Measurements from ENCODE around the gene GLIPR2.

Gene GLIPR2

DNA sequence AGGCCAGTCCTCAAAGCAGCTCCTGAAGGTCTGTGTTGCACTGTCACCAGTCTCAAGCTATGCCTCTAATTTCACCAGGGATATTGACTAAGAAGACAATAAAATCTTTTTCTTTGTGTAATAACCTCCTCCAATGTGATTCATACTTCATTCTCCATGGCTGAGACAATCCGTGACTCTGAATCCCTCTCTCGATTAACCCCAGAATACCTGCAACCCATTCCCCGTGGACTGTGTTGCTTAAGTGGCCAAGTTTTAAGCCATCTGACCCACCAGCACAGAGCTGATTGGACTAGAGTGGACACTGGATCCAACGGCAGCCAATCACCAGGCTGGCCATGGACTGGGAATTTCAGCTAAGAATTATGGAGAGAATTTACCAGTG, 27.2 kb downstream of the GLIPR2 start:
- TF ChIP-seq, protein P1, sequence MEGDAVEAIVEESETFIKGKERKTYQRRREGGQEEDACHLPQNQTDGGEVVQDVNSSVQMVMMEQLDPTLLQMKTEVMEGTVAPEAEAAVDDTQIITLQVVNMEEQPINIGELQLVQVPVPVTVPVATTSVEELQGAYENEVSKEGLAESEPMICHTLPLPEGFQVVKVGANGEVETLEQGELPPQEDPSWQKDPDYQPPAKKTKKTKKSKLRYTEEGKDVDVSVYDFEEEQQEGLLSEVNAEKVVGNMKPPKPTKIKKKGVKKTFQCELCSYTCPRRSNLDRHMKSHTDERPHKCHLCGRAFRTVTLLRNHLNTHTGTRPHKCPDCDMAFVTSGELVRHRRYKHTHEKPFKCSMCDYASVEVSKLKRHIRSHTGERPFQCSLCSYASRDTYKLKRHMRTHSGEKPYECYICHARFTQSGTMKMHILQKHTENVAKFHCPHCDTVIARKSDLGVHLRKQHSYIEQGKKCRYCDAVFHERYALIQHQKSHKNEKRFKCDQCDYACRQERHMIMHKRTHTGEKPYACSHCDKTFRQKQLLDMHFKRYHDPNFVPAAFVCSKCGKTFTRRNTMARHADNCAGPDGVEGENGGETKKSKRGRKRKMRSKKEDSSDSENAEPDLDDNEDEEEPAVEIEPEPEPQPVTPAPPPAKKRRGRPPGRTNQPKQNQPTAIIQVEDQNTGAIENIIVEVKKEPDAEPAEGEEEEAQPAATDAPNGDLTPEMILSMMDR (IDR thresholded peaks at IDR 0.05): no peak

DNA sequence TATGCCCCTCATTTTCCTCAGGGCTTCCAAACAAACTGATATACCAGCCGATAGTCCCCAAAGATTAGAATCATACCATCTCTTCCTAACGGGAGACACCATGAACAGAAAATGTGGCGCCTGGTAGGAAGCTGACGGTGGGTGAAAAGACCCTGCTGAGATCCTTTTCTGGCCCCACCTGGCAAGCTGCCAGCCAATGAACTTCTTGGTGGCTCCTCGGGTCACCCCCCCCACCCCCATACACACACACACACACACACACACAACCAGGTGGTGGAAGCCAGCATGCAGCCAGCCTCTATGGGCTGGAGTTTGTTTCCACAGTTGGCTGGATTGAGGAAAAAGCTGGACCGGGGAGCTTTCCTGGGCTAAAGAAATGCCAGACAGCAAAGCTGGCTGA, 27.8 kb downstream of the GLIPR2 start:
- TF ChIP-seq, protein P1 (IDR thresholded peaks at IDR 0.05): no peak

DNA sequence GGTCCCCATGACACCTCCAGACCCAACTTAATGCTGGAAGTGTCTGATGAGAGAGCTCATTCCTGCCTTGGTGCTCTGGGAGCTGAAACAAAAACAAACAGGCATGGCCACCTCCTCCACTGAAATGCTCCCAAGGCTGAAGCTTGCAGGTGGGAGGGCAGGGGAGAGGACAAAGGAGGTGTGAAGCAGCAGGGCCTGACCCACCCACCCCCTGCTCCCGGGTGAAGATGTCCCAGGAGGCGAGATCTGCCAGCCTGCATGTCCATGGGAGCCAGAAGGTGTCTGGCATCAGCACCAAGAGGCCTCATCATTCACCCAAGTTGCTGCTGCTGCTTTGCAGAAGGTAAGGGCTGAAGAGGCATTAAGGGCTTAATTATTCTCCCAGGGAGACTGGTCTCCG, 28.5 kb downstream of the GLIPR2 start:
- TF ChIP-seq, protein P1 (IDR thresholded peaks at IDR 0.05): no peak

DNA sequence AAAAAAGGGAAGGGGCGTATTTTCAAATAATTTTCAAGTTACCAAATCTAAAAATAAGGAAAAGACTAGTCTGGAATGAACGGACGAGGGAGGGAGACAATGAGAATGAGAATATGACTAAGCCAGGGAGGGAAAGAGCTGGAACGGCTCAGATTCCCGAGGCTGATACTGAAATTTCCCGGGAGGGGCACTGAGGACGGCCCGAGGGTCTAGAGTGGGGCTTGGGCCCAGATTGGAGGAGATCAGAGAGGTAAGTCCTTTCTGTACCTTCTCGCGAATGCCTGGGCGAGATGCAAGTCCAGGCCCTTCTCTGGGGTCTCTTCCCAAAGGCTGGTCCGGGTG, 29.3 kb downstream of the GLIPR2 start:
- TF ChIP-seq, protein P1 (IDR thresholded peaks at IDR 0.05): no peak

DNA sequence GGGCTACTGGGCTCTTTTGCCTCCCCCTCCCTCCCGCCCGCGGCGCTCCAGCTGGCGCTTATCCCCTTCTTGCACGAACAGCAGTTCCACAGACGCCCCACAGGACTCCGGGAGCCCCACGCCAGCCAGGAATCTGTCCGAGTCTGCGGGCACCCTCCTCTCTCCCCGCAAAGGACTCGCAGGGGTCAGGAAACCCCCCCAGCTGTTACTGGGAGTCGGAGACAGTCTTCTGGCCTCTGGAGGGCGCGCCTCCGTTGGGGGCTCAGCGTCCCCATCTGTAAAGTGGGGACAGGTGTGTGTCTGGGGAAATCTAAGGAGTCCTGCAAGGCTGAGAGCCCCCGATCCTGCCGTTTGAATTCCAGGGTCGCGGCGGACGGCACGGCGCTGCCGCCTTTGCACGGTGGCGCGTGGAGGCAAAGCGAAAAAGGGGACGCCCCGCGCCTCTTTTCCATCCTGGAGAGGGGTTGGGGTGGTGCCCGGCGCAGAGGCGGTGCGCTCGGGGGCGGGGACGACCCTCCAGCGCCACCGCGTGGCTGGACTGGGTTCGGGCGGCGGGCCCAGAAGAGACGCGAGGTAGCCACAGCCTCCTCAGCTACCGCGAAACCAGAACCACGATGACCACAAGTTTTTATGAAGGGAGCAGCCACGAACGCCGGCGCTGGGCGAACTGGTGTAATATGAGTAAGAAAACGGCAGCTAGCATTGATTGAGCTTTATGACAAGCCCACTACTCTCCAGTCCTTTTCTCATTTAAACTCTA, 29.8 kb downstream of the GLIPR2 start:
- TF ChIP-seq, protein P1 (IDR thresholded peaks at IDR 0.05): peak; percentile 93

DNA sequence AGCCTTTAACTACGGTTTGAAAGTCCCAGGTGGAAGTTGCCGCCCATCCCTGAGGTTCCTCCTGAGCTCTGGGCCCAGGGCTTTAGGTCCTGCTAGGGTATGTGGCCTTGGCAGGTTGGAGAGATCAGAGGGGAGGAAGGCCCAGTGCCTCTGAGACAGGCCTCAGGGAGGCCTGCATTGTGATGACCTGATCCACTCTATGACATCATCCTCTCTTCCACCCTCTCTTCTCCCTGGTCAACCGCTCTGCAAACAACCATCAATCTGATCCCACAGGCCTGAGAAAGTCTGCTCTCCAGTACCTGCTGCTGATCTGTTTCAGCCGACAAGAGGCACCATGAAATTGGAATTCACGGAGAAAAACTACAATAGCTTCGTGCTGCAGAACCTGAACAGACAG, 32.6 kb downstream of the GLIPR2 start, which contains the start of gene CCIN:
CCIN (plus strand) TSS at position 223 of the 400 bp plus-strand sequence; CDS start at position 338, 115 bp downstream.
- TF ChIP-seq, protein P1 (IDR thresholded peaks at IDR 0.05): no peak

DNA sequence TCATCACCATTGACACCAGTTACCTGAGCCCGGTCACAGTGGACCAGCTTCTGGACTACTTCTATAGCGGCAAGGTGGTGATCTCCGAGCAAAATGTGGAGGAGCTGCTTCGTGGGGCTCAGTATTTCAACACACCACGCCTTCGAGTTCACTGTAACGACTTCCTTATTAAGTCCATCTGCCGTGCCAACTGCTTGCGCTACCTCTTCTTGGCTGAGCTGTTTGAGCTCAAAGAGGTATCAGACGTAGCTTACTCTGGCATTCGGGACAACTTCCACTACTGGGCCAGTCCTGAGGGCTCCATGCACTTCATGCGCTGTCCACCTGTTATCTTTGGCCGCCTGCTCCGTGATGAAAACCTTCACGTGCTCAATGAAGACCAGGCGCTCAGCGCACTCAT, 33.2 kb downstream of the GLIPR2 start:
- TF ChIP-seq, protein P1 (IDR thresholded peaks at IDR 0.05): no peak

DNA sequence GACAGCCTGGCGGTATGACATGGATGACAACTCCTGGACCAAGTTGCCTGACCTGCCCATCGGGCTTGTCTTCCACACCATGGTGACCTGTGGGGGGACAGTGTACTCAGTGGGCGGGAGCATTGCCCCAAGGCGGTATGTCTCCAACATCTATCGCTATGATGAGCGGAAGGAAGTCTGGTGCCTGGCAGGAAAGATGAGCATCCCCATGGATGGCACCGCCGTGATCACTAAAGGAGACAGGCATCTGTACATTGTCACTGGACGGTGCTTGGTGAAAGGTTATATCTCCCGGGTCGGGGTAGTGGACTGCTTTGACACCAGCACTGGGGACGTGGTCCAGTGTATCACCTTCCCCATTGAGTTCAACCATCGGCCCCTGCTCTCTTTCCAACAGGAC, 34.0 kb downstream of the GLIPR2 start:
- TF ChIP-seq, protein P1 (IDR thresholded peaks at IDR 0.05): no peak

Data from LNCAP (cell line).